HG03354 (cell line): ENCODE measurements around the gene MAGEC3.
"Not testable (repeated sequence)": the region's sequence is repeated elsewhere in the genome, so short reads cannot be mapped to it uniquely, and the experiment has no call there.

Experiments
- ATAC-seq: cut with Tn5 transposase; IDR thresholded peaks from one replicate; pipeline ENCODE4 v1.9.1; 2021; ENCODE audit warnings: mild to moderate bottlenecking; ENCODE audit not compliant: unreplicated experiment, poor library complexity, severe bottlenecking

MAGEC3 gene

GRCh38 chrX:141838016-141838415 lies at the start of gene MAGEC3:
TSS of gene MAGEC3 (plus strand) at chrX:141838316. CDS start at chrX:141838316, 0 bp downstream.
- no peak for ATAC-seq

GRCh38 chrX:141791856-141792255 lies 46.3 kb upstream of the MAGEC3 start:
- ATAC-seq, result no peak

- no peak for ATAC-seq
Measured at GRCh38 chrX:141811438-141811837, 26.7 kb upstream of the MAGEC3 start.

GRCh38 chrX:141814213-141814857 lies 23.8 kb upstream of the MAGEC3 start:
- no peak for ATAC-seq

- ATAC-seq, result no peak
Measured at GRCh38 chrX:141815904-141816303, 22.2 kb upstream of the MAGEC3 start.

GRCh38 chrX:141832247-141832646 lies 5.9 kb upstream of the MAGEC3 start:
- no peak for ATAC-seq

- no peak for ATAC-seq
Measured at GRCh38 chrX:141839856-141840255, 1.7 kb downstream of the MAGEC3 start.

- no peak for ATAC-seq
Measured at GRCh38 chrX:141857479-141857878, 19.4 kb downstream of the MAGEC3 start.

GRCh38 chrX:141879616-141880015 lies 41.5 kb downstream of the MAGEC3 start:
- ATAC-seq, result no peak

GRCh38 chrX:141888811-141889210 lies 50.7 kb downstream of the MAGEC3 start:
- not testable (repeated sequence) for ATAC-seq

- ATAC-seq, result no peak
Measured at GRCh38 chrX:141894733-141895132, 56.6 kb downstream of the MAGEC3 start.

- ATAC-seq, result no peak
Measured at GRCh38 chrX:141897690-141898089, 59.6 kb downstream of the MAGEC3 start.

GRCh38 chrX:141902366-141902765 lies 64.2 kb downstream of the MAGEC3 start:
- no peak for ATAC-seq

- ATAC-seq, result no peak
Measured at GRCh38 chrX:141903400-141904155, 65.5 kb downstream of the MAGEC3 start, which contains the start of gene MAGEC1. TSS of gene MAGEC1 (plus strand) at chrX:141903894. CDS start at chrX:141905073, 1,179 bp downstream.

- no peak for ATAC-seq
Measured at GRCh38 chrX:141904262-141904661, 66.1 kb downstream of the MAGEC3 start.

GRCh38 chrX:141917801-141918200 lies 79.7 kb downstream of the MAGEC3 start:
- no peak for ATAC-seq

GRCh38 chrX:141924293-141924692 lies 86.2 kb downstream of the MAGEC3 start:
- no peak for ATAC-seq

GRCh38 chrX:141928432-141928831 lies 90.3 kb downstream of the MAGEC3 start:
- no peak for ATAC-seq

- ATAC-seq, result no peak
Measured at GRCh38 chrX:141934059-141934641, 96.0 kb downstream of the MAGEC3 start.

GRCh38 chrX:141935645-141936044 lies 97.5 kb downstream of the MAGEC3 start:
- no peak for ATAC-seq

- no peak for ATAC-seq
Measured at GRCh38 chrX:141936080-141936479, 98.0 kb downstream of the MAGEC3 start.
